ENCODE measurements around the gene WHRN.

The WHRN gene

DNA sequence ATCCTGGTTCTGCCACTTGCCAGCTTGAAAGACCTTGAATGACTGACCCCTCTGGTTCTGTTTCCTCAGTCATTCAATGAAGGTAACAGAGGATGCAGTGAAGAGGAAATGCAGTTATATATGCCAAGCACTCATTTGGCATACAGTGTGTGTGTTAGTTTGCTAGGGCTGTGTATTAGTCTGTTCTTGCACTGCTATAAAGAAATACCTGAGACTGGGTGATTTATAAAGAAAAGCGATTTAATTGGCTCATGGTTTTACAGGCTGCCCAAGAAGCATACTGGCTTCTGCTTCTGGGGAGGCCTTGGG, 8.6 kb upstream of the WHRN start:
- DNase-seq (ENCODE audit: low read depth) = no peak

DNA sequence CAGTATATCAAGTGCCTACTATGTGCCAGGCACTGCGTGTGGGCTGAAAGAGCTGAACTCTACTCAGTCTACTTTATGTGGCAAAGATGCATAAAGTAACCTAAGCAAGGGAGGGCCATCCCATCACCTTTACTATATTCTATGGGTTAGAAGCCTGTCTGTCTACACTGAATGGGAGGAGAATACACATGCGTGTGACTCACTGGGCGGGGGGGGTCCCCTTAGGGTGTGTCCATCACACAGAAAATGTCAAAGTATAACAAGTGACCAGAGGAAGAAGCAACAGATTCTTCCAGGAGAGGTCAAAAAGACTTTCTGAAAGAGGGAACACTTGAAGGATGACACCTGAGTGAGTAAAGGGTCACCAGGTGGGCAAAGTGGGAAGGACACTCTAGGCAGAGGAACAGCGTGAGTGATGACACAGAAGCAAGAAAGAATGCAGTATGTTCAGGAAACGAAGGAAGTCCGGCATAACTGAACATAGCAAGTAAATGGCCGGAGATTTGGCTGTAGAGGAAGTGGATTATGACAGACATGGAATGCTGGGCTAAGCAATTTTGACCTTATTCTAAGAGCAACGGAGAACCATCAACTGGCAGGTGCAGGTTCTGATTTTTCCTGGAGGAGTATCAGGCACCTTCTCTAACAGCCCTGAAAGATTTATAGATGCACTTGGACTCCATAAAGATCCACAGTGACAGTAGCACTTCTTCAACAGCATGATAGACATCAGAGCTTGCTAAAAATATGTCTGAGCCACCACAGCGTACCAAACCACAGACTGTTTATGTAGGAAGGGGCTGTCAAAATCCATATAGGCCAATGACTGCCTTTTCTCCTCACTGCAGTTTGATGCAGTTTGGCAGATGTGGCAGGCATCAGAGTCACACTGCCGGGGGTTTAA, 8.0 kb upstream of the WHRN start:
- DNase-seq (ENCODE audit: low read depth) = no peak

DNA sequence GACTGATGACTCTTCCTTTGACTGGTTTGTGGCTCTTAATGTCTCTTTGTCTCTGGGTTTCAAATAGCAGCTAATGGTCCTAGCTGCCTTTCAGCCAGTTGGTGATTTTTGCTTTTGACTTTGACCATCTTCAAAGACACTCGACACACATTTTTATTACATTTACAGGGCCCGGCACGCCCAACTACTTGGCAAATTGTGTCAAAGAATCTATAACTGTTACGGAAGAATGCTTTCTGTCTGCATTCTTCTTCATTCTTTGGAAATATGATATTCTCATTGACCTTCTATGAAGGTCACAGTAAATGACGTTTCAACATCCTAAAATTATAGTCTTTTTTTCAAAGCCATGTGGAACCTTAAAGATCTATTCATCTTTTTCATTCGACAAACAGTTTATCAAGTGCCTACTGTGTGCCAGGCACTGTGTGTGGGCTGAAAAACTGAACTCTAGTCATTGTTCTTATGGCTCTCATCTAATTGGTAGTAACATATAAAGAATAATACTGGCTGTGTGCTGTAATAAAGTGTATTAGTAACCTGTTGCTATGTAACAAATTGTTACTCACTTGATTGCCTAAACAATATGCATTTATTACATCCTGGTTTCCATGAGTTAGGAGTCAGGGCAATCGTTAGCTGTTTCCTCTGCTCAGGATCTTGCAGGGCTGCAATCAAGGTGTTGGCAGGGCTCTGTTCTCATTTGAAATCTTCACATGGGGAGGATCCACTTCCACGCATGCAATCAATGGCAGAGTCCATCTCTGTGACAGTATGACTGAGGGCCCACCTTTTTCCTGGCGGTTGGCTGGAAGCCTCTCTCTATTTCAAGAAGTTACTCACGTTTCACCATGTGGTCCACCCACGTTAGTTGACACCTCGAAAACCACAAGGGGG, 7.0 kb upstream of the WHRN start:
- no peak for DNase-seq (ENCODE audit: low read depth)

DNA sequence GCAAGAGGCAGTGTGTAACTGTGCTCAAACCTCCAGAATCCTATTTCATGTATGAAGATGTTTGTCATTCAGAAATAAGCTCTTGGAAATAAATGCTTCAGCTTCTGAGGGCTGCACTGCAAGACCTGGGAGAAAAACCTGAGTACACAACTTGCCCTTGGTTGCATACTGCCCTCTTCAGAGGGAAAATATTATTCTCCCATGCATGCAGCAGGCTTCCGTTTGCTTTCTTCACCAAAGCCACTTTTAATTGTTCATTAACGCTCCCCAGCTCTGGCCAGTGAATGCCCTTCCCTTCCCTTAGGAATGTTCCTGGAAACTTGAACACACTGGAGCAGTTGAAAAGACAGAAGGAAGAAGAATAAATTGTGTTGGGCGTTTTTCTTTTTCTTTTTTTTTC, 2.5 kb upstream of the WHRN start:
- no peak for DNase-seq (ENCODE audit: low read depth)

DNA sequence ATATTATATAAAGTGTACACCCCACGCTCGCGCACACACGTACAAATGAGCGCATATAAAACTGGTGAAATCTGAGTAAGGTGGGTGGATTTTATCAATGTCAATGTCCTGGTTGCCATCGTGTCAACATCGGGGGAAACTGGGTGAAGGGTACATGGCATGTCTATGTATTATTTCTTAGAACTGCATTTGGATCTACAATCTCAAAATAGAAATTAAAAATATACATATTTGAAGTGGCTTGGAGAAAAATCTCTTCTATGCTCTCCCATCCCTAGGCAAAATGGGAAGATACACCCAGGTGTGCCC, 763 bp upstream of the WHRN start:
- no peak for DNase-seq (ENCODE audit: low read depth)

DNA sequence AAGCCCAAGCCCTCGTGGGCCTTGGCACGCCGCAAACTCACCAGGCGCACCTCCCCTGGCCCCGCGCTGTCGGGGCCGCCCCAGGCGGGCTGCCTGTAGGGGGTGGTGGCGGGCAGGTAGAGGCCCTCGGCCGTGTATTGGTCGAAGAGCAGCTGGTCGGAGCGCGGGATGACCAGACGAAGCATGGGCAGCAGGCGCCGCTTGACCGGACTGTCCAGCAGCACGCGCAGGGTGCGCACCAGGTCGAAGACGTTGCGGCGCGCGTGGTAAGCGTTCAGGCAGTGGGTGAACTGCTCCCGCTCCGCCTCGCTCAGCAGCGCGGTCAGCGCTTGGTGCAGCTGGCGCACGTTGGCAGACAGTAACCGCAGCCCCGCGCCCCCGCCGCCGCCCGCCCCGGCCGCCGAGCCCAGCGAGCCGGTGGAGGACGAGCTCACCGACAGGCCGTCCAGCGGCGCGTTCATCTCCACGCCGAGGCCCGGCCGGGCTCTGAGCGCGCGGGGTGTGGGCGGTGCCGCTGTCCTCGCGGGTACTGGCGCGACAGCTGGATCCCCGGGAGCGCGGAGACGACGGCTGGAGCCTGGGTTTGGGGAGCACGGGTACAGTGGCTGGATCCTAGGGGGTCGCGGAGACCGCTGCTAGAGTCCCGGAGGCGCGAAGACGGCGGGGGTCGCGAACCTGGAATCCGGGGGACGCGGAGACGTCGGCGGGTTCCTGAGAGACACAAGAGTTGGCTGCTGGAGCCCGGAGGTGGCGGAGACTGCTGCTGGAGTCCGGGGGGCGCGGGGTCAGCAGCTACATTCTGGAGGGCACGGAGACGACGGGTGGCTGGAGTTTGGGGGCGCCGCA, 709 bp downstream of the WHRN start:
- no peak for DNase-seq (ENCODE audit: low read depth)

DNA sequence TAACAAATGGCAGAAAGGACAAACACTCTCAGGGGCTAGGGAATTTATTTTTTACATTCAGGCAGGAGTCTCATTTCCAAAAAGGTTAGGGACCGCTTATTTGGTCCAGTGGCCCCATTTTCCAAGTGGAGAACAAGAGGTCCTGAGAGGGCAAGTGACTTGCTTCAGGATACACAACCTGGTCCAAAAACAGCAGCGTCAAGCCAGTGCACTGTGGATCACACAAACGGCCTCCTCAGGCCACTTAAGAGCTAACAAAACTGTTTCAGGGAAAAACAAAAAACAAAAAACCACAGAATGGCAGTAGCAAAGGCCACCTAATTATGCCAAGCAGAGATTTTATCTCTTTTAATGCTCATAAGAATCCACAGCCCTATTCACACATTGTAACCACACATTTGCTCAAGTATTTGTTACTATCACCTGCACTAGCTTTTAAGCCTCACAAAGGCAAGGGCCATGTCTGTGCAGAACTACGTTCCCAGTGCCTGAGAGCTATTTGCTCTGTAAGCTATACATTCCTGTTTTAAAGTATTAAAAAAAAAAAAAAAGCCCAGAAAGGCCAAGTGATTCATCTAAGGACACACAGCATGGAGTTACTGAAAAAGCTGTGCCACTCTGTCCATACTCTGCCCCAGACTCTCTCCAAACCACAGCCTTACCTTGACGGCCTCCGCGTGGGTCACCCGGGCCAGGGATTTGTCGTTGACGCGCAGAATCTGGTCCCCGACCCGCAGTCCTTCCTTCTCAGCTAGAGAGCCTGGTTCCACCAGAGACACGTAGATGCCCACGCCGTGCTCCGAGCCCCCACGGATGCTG, 1.5 kb downstream of the WHRN start:
- no peak for DNase-seq (ENCODE audit: low read depth)

DNA sequence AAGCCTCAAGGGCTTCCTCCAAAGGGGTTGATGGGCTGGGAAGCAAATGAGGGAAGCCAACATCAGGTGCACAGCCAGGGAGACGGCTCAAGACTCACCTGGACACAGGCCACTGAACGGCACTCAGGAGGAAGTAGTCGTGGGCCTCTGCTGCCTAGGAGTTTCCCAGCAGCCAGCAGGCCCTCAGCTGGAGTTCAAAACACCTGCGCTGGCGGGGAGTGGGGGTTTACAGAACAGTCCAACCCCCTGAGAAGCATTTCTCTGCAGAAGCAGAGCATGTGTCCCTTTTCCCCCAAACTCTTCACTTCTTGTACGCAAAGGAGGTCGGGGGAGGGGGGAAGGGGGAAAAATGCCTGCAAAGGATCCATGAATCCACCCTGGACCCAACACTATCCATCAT, 2.3 kb downstream of the WHRN start:
- no peak for DNase-seq (ENCODE audit: low read depth)

DNA sequence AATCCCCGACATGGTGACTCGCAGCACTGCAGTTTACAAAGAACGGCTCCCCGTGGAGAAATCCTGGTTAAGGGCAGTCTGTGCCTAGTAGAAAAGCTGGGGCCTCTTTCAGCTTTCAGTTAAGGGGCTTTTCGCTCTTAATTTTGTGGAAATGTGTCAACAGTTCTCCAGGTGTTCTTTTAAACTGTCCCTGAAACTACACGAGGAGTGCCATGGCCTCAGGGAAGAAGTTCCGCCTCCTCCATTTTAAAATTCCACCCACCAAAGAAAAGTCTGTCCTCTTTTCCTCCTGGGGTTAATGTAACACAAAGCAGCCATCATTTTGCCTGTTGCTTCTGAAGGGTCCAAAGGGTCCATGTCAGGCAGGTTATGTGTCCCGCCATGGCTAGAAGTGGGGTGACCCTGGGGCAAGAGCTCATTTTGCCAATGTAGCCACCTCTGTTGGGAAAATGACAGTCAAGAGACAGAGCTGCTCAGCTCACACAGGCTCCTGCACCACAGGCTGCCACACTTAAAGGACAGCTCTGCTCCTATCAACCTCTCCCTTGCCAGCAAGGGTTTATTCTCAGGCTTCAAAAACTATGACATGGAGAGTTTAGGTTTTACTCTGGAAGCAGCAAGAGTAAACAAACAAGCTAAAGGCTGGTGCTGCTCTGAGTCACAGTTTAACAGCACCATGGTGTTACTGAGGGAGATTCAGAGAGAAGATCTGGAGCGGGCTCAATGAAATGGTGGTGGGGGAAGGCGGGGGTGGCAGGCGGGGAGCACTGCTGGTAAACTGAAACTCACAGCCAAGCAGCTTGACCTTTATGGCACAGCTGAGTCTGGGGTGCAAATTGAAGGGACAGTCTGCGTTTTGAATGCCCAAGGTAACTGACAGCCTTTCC, 3.2 kb downstream of the WHRN start:
- DNase-seq (ENCODE audit: low read depth) = no peak

DNA sequence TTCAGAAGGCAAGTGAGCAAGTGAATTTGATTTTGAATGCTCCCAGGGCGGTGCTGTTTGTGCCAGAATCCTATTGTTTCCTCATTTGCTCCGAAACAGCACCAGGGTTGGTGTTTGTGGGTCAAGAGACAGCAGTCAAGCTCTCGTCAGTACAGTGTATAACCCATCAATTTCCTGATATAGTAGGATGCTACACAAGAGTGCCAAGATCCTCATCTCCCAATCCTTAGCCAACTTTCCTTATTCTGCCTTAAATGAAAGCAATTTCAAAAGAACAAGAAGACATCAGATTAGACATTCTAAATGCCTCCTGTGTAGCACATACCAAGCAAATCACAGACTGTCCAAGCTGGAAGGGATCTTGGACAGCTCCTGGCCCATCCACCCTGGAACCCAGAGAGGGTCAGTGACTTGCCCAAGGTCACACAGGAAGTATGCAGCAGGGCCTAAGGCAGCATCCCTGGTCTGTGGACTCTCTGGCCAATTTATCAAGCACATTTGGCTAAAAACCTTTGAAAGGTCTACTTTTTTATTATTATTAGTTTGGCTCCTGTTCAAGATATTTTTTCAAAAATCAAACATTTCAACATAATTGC, 4.5 kb downstream of the WHRN start:
- no peak for DNase-seq (ENCODE audit: low read depth)

DNA sequence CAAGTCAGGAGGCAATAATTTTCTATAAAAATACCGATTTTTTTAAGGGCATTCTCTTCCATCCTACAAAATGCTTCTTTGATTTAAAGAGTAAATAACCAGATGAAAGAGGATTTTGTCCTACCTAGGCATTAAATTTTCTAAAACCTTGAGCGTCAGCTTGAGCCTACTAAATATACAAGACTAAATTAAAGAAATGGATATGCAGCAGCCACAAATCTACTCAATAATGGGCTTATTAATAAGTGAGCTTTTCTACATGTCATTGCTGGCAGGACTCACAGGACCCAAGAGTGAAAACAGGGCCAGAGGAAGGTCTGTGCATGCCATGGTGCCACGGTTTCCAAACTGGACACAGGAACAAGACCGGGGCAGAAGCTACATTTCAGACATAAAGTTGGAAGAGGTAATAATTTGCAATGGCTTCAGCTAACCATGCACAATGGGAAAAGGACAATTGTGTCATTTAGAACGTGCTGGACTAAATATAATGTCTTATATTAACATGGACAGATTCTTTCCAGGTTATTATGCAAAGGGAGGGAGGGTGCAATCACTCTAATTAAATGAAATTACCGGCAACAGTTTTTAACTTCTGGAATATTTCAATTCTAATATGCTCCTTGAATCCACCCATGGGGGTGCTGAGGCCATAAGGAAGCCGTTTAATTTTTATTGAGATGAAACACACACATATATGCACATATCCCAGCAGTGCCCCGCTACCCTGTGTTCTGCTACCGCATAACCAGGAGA, 5.2 kb downstream of the WHRN start:
- no peak for DNase-seq (ENCODE audit: low read depth)

DNA sequence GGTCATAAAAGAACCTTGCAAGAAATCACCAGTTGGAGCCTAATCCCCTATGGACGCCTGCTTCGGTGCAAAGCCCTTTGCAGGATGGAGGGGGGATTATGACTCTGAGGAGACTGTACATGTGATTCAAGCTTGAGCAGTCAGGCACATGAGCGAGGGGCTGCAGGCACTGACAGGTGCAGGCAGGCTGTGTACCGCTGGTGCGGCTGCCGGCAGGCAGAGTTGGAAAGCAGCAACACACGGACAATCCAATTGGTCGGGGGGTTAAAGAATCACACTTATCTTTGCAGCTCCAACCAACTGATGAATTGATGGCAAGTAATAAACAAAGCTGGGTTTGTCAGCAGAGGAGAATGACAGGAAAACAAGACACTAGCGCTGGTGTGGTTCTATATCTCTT, 5.7 kb downstream of the WHRN start:
- no peak for DNase-seq (ENCODE audit: low read depth)

DNA sequence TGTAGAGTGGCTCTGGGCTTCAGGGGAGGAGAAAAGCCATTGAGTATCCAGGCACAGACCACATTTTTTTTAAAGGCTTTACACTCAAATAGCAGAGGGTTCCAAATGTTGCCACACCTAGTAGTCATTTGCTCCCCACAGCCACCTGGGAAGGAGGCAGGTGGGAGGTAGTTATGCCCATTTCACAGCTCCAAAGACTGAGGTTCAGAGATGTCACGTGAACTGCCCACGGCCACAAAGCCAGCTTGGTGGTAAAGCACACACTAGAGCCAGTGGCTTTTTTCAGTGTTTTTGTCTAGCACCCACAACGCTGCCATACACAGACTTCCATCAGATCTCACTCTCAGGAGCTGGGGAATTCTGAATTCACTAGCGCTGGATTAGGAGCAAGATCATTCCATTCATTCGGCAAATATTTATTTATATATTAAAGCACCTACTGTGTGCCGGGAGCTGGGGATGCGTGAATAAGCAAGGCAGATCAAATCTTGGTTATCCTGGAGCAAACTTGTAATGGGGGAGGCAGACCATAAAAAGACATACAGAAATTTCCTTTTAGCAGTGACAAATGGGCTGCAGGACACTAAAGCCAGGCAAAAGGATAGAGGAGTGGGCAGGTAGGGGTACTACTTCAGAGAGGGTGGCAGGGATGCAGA, 7.4 kb downstream of the WHRN start:
- DNase-seq (ENCODE audit: low read depth) = no peak

DNA sequence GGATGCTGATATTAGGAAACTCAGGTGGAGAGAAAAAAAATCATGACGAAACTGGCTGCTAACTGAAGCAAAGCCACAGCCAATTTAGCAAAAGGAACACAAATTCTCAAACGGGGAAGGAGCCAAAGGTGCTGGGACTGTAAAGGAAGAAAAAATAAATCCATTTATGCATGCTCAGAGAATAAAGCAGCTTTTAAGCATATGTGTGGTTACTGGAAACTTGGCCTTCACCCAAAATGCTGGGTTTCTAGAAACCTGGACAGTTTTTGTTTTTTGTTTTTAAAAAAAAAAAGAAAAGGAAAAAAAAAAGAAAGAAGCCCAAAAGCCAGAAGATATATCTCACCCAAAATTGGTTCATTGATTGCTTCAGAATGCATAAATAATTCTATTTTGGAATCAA, 8.0 kb downstream of the WHRN start:
- DNase-seq (ENCODE audit: low read depth) = no peak

DNA sequence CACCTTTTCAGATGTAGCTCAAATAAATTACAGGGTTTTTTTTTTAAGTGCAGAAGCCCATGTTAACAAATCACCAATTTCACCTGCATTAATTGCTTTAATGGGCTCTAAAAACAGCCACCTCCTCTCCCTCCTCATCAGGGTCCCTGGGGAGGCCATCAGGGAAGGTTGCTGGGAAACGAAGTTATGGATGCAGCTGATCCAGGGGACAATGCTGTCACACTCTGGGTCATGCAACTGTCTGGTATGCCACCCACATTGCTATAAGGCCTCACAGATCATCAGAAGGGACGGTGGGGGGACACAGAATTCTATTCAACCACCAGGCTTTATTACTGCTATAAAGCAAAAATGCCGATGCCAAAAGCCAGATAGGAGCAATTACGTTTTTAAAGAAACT, 9.3 kb downstream of the WHRN start:
- no peak for DNase-seq (ENCODE audit: low read depth)

DNA sequence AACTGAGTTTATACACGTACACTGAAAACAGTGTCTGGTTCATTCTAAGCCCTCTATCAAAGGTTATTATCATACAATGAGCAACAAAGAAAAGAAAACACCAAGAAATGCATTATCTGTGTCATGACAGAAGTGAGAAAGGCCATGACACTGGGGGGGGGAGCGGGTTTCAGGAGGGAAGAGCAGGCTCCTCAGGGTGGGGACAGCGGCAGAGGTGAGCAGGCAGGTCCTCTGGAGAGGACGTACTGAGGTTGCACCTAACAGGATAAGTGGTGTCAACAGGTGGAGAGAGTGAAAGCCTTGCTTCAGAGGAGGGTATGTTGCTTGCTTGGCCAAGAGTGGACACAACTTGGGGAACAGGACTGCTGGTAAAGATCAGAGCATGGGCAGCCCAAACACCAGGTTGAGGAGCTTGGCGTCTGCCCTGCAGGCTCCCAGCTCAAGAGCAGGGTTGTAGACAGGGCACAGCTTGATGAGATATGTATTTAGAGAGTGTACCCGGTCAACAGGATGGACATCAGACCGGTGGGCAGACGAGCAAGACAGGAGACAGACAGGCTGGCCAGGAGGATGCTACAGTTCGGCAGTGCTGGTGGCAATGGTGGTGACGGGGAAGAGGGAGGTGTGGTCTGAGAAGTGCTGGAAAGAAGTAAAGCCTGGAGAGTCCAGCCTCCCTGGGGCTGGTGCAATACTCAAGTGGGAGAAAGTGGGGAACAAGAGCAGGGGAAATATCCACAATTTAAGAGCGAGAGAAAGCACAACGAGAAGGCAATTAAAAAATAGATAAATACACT, 10.3 kb downstream of the WHRN start:
- no peak for DNase-seq (ENCODE audit: low read depth)

DNA sequence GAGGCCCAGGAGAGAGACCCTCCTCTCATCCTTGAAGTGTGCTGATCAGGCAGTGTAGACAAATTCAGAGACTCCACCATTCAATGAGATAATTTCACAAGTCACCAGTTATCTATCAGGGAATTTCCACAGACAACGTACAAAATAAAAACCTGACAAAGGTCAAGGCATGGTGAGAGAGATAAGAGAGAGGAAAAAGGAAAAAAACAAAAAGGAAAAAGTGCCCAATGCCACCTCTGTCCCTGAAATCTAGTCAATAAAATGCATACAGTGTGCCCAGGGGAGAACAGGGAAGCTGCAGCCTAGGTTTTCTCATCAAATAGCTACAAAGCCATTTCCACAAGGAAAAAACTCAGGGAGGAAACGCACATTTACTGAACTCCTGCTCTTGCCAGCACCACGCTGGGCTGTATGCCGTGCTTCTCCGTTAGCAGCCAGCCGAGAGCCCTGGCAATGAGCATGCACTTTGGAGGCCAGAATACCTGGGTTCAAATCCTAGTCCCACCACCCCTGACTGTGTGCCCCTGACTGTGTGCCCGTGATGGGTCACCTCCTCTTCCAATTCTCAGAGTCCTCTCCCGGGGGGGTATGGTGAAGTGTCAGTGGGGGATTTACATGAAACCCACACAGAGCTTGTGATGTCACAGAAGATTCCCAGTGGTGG, 11.6 kb downstream of the WHRN start:
- DNase-seq (ENCODE audit: low read depth) = no peak

DNA sequence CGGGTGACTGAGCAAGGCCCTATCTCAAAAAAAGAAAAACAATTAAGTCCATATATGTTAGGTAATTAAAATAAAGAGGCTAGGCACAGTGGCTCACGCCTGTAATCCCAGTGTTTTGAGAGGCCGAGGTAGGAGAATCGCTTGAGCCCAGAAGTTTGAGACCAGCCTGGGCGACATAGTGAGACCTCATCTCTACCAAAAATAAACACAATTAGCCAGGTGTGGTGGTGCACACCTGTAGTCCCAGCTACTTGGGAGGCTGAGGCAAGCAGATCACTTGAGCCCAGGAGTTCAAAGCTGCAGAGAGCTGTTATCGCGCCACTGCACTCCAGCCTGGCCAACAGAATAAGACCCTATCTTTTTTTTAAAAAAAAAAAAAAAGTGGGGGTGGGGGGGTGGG, 12.3 kb downstream of the WHRN start:
- no peak for DNase-seq (ENCODE audit: low read depth)
